Measurements from ENCODE around the gene CALHM6.

CALHM6 gene

GRCh38 chr6:116461331-116461931 is at the start of gene CALHM6:
Gene CALHM6, plus strand, starts transcription at chr6:116461375. Its CDS starts 555 bp downstream, at chr6:116461930.
- no peaks in the 10 kb centered on the region for H3K9me3 Mint-ChIP-seq (ENCODE audit: low read depth)
- peak within 1 kb of the TSS; percentile 75 for H3K4me3 Mint-ChIP-seq
- H3K27me3 Mint-ChIP-seq, result peaks cover 35% of the 10 kb centered on the region
- H3K4me1 Mint-ChIP-seq (ENCODE audit: low read depth), result peaks cover 17% of the 10 kb centered on the region
- H3K36me3 Mint-ChIP-seq, result no peaks in the 10 kb centered on the region
- H3K27ac Mint-ChIP-seq, result peak within 1 kb of the TSS; percentile 8

GRCh38 chr6:116412270-116412669 is 48.9 kb upstream of the CALHM6 start:
- Mint-ChIP-seq H3K4me3 (no peak overlapping the region), H3K27me3 (no peaks in the 10 kb centered on the region), H3K4me1 (ENCODE audit: low read depth) (no peaks in the 10 kb centered on the region), H3K27ac (no peak overlapping the region), H3K9me3 (ENCODE audit: low read depth) (no peaks in the 10 kb centered on the region), H3K36me3 (no peaks in the 10 kb centered on the region)

GRCh38 chr6:116413357-116413756 is 47.8 kb upstream of the CALHM6 start:
- Mint-ChIP-seq H3K4me3 (no peak overlapping the region), H3K27me3 (no peaks in the 10 kb centered on the region), H3K4me1 (ENCODE audit: low read depth) (no peaks in the 10 kb centered on the region), H3K36me3 (no peaks in the 10 kb centered on the region), H3K9me3 (ENCODE audit: low read depth) (no peaks in the 10 kb centered on the region), H3K27ac (no peak overlapping the region)

- no peak overlapping the region for H3K4me3 Mint-ChIP-seq
- no peaks in the 10 kb centered on the region for H3K36me3 Mint-ChIP-seq
- no peaks in the 10 kb centered on the region for H3K27me3 Mint-ChIP-seq
- H3K4me1 Mint-ChIP-seq (ENCODE audit: low read depth), result no peaks in the 10 kb centered on the region
- H3K9me3 Mint-ChIP-seq (ENCODE audit: low read depth), result no peaks in the 10 kb centered on the region
- no peak overlapping the region for H3K27ac Mint-ChIP-seq
These were observed 43.5 kb upstream of the CALHM6 start for GRCh38 chr6:116417661-116418060.

- H3K27me3 Mint-ChIP-seq, result no peaks in the 10 kb centered on the region
- no peaks in the 10 kb centered on the region for H3K9me3 Mint-ChIP-seq (ENCODE audit: low read depth)
- no peak overlapping the region for H3K4me3 Mint-ChIP-seq
- no peaks in the 10 kb centered on the region for H3K36me3 Mint-ChIP-seq
- H3K4me1 Mint-ChIP-seq (ENCODE audit: low read depth), result no peaks in the 10 kb centered on the region
- H3K27ac Mint-ChIP-seq, result no peak overlapping the region
These were observed 41.9 kb upstream of the CALHM6 start for GRCh38 chr6:116419069-116419786.

GRCh38 chr6:116420341-116420740 is 40.8 kb upstream of the CALHM6 start:
- no peak overlapping the region for H3K27ac Mint-ChIP-seq

GRCh38 chr6:116422238-116422637 is 38.9 kb upstream of the CALHM6 start:
- Mint-ChIP-seq H3K9me3 (ENCODE audit: low read depth) (no peaks in the 10 kb centered on the region), H3K4me1 (ENCODE audit: low read depth) (no peaks in the 10 kb centered on the region), H3K27me3 (no peaks in the 10 kb centered on the region), H3K4me3 (no peak overlapping the region), H3K27ac (no peak overlapping the region), H3K36me3 (peaks cover 2% of the 10 kb centered on the region)

More at GRCh38 chr6:116420341-116420740, 40.8 kb upstream of the CALHM6 start:
- no peaks in the 10 kb centered on the region for H3K36me3 Mint-ChIP-seq
- no peak overlapping the region for H3K4me3 Mint-ChIP-seq
- H3K9me3 Mint-ChIP-seq (ENCODE audit: low read depth), result no peaks in the 10 kb centered on the region
- H3K4me1 Mint-ChIP-seq (ENCODE audit: low read depth), result no peaks in the 10 kb centered on the region
- H3K27me3 Mint-ChIP-seq, result no peaks in the 10 kb centered on the region

GRCh38 chr6:116424001-116424400 is 37.2 kb upstream of the CALHM6 start:
- Mint-ChIP-seq H3K4me1 (ENCODE audit: low read depth) (no peaks in the 10 kb centered on the region), H3K27me3 (no peaks in the 10 kb centered on the region), H3K36me3 (peaks cover 4% of the 10 kb centered on the region), H3K27ac (no peak overlapping the region), H3K4me3 (no peak overlapping the region), H3K9me3 (ENCODE audit: low read depth) (no peaks in the 10 kb centered on the region)

GRCh38 chr6:116426551-116426950 is 34.6 kb upstream of the CALHM6 start:
- no peak overlapping the region for H3K27ac Mint-ChIP-seq
- H3K36me3 Mint-ChIP-seq, result peaks cover 4% of the 10 kb centered on the region
- H3K4me3 Mint-ChIP-seq, result no peak overlapping the region
- no peaks in the 10 kb centered on the region for H3K27me3 Mint-ChIP-seq
- no peaks in the 10 kb centered on the region for H3K9me3 Mint-ChIP-seq (ENCODE audit: low read depth)
- no peaks in the 10 kb centered on the region for H3K4me1 Mint-ChIP-seq (ENCODE audit: low read depth)

- no peak overlapping the region for H3K27ac Mint-ChIP-seq
- H3K36me3 Mint-ChIP-seq, result peaks cover 4% of the 10 kb centered on the region
- H3K9me3 Mint-ChIP-seq (ENCODE audit: low read depth), result no peaks in the 10 kb centered on the region
- H3K27me3 Mint-ChIP-seq, result no peaks in the 10 kb centered on the region
- H3K4me3 Mint-ChIP-seq, result no peak overlapping the region
- no peaks in the 10 kb centered on the region for H3K4me1 Mint-ChIP-seq (ENCODE audit: low read depth)
These were observed 32.1 kb upstream of the CALHM6 start for GRCh38 chr6:116429111-116429510.

GRCh38 chr6:116430860-116431259 is 30.3 kb upstream of the CALHM6 start:
- Mint-ChIP-seq H3K27me3 (no peaks in the 10 kb centered on the region), H3K4me1 (ENCODE audit: low read depth) (no peaks in the 10 kb centered on the region), H3K36me3 (peaks cover 4% of the 10 kb centered on the region), H3K9me3 (ENCODE audit: low read depth) (no peaks in the 10 kb centered on the region), H3K4me3 (no peak overlapping the region), H3K27ac (no peak overlapping the region)

GRCh38 chr6:116431964-116432595 is 29.1 kb upstream of the CALHM6 start:
- Mint-ChIP-seq H3K27ac (no peak overlapping the region), H3K27me3 (no peaks in the 10 kb centered on the region), H3K9me3 (ENCODE audit: low read depth) (no peaks in the 10 kb centered on the region), H3K36me3 (peaks cover 2% of the 10 kb centered on the region), H3K4me3 (no peak overlapping the region), H3K4me1 (ENCODE audit: low read depth) (no peaks in the 10 kb centered on the region)

GRCh38 chr6:116433206-116433712 is 27.9 kb upstream of the CALHM6 start:
- no peaks in the 10 kb centered on the region for H3K4me1 Mint-ChIP-seq (ENCODE audit: low read depth)
- no peak overlapping the region for H3K4me3 Mint-ChIP-seq
- H3K27me3 Mint-ChIP-seq, result no peaks in the 10 kb centered on the region
- no peak overlapping the region for H3K27ac Mint-ChIP-seq
- no peaks in the 10 kb centered on the region for H3K36me3 Mint-ChIP-seq
- no peaks in the 10 kb centered on the region for H3K9me3 Mint-ChIP-seq (ENCODE audit: low read depth)

GRCh38 chr6:116434056-116434725 is 27.0 kb upstream of the CALHM6 start:
- H3K4me1 Mint-ChIP-seq (ENCODE audit: low read depth), result no peaks in the 10 kb centered on the region
- no peaks in the 10 kb centered on the region for H3K9me3 Mint-ChIP-seq (ENCODE audit: low read depth)
- no peak overlapping the region for H3K4me3 Mint-ChIP-seq
- no peaks in the 10 kb centered on the region for H3K27me3 Mint-ChIP-seq
- H3K36me3 Mint-ChIP-seq, result no peaks in the 10 kb centered on the region
- H3K27ac Mint-ChIP-seq, result no peak overlapping the region

GRCh38 chr6:116436586-116436985 is 24.6 kb upstream of the CALHM6 start:
- H3K4me3 Mint-ChIP-seq, result no peak overlapping the region

More at GRCh38 chr6:116436586-116436985, 24.6 kb upstream of the CALHM6 start:
- H3K4me1 Mint-ChIP-seq (ENCODE audit: low read depth), result no peaks in the 10 kb centered on the region
- no peaks in the 10 kb centered on the region for H3K36me3 Mint-ChIP-seq
- no peak overlapping the region for H3K27ac Mint-ChIP-seq
- peaks cover 4% of the 10 kb centered on the region for H3K27me3 Mint-ChIP-seq
- no peaks in the 10 kb centered on the region for H3K9me3 Mint-ChIP-seq (ENCODE audit: low read depth)

Data from activated naive CD8-positive, alpha-beta T cell (primary cell).